SK-N-SH (cell line): ENCODE results near the gene SFXN1. TPM values are rescaled to one million over a fixed set of nuclear protein-coding genes. Genes with fewer than 3 reads are reported as not detected.

Experiments used
- CTCF ChIA-PET: fragments of 300-600, 350-600 bp; formaldehyde crosslinking; extraction: SDS; loops from one replicate; lab custom pipeline; 2021; lab: Yijun Ruan, JAX
- POLR2A ChIA-PET: fragments of 350-600 bp; sonication (Branson Sonifier 250); formaldehyde crosslinking; extraction: SDS; loops from one replicate; lab custom pipeline; 2020; ENCODE audit warnings: antibody characterized with exemption, inconsistent platforms; lab: Yijun Ruan, JAX
- DNase-seq: peaks from one replicate; pipeline ENCODE4 v3.0.0; 2012
- H2AFZ ChIP-seq: fragments of 200-600 bp; sonication (generic); 2 replicates; pipeline ENCODE4 v1.8.1; 2016; ENCODE audit warnings: antibody characterized with exemption, mild to moderate bottlenecking, low read depth
- H3F3A ChIP-seq: fragments of 200-600 bp; sonication (generic); replicated peaks from 2 replicates; pipeline ENCODE3; 2016; ENCODE audit warnings: antibody characterized with exemption, mild to moderate bottlenecking; ENCODE audit not compliant: insufficient read depth
- H3K27ac ChIP-seq, 2 experiments: fragments of 200-500 bp in 1 of 2; fragments of 200-600 bp in 1 of 2; sonication (Bioruptor generic) in 1 of 2; sonication (generic), shearing (Covaris generic) in 1 of 2; 2 replicates each; pipeline versions ENCODE4 v1.5.1 to v1.6.1; 2014 to 2016; ENCODE audit warnings: low read depth in 2 of 2, inconsistent platforms in 1 of 2, low read length in 1 of 2, mild to moderate bottlenecking in 1 of 2, mixed read lengths in 1 of 2
- H3K27me3 ChIP-seq: fragments of 200-600 bp; sonication (generic), shearing (Covaris generic); 2 replicates; pipeline ENCODE4 v1.6.1; 2016; ENCODE audit warnings: mixed run types; ENCODE audit not compliant: insufficient read depth
- H3K36me3 ChIP-seq, 2 experiments: fragments of 200-500 bp in 1 of 2; fragments of 200-600 bp in 1 of 2; sonication (Bioruptor generic) in 1 of 2; sonication (generic) in 1 of 2; replicated peaks in 1 of 2; 2 replicates each; pipeline versions ENCODE3 to v1.5.1; 2014 to 2016; ENCODE audit warnings: low read length in 1 of 2, mild to moderate bottlenecking in 1 of 2; ENCODE audit not compliant: insufficient read depth in 2 of 2, control insufficient read depth in 1 of 2
- H3K4me1 ChIP-seq, 2 experiments: fragments of 200-500 bp in 1 of 2; fragments of 200-600 bp in 1 of 2; sonication (Bioruptor generic) in 1 of 2; sonication (generic), shearing (Covaris generic) in 1 of 2; 2 replicates each; pipeline versions ENCODE4 v1.5.1 to v1.6.1; 2014 to 2016; ENCODE audit warnings: low read depth in 1 of 2, low read length in 1 of 2, mixed run types in 1 of 2; ENCODE audit not compliant: insufficient read depth in 2 of 2, control insufficient read depth in 1 of 2
- H3K4me2 ChIP-seq: fragments of 200-600 bp; sonication (generic), shearing (Covaris generic); 2 replicates; pipeline ENCODE4 v1.6.1; 2017; ENCODE audit warnings: mixed run types
- H3K4me3 ChIP-seq, 2 experiments: fragments of 200-500 bp in 1 of 2; fragments of 200-600 bp in 1 of 2; sonication (Bioruptor generic) in 1 of 2; sonication (generic), shearing (Covaris generic) in 1 of 2; 2 replicates each; pipeline versions ENCODE4 v1.5.1 to v1.8.1; 2014 to 2016; ENCODE audit warnings: low read depth in 2 of 2, inconsistent platforms in 1 of 2, low read length in 1 of 2, mild to moderate bottlenecking in 1 of 2, mixed read lengths in 1 of 2, moderate library complexity in 1 of 2
- H3K79me2 ChIP-seq: fragments of 200-600 bp; sonication (generic); 2 replicates; pipeline ENCODE4 v1.8.1; 2017; ENCODE audit warnings: mild to moderate bottlenecking; ENCODE audit not compliant: insufficient read depth
- H3K9ac ChIP-seq: fragments of 200-600 bp; sonication (generic); 2 replicates; pipeline ENCODE4 v1.6.1; 2017; ENCODE audit warnings: mixed run types
- H3K9me2 ChIP-seq: fragments of 200-600 bp; sonication (generic); 2 replicates; pipeline ENCODE4 v1.6.1; 2017; ENCODE audit warnings: mixed run types
- H3K9me3 ChIP-seq: fragments of 200-600 bp; sonication (generic); 2 replicates; pipeline ENCODE4 v1.6.1; 2017; ENCODE audit warnings: mixed run types, mild to moderate bottlenecking, moderate library complexity
- H4K20me1 ChIP-seq: fragments of 200-600 bp; sonication (generic); 2 replicates; pipeline ENCODE4 v1.6.1; 2017; ENCODE audit warnings: mild to moderate bottlenecking, mixed run types; ENCODE audit not compliant: insufficient read depth
- EP300 ChIP-seq, 2 experiments: IDR thresholded peaks; 2 replicates each; pipeline versions ENCODE4 v1.4.0 to v1.6.1; 2012; ENCODE audit warnings: borderline replicate concordance in 1 of 2, low read depth in 1 of 2, low read length in 1 of 2
- FOXJ3 ChIP-seq: sonication (generic); formaldehyde crosslinking; IDR thresholded peaks from 2 replicates; pipeline ENCODE4 v1.5.1; 2020; ENCODE audit warnings: mild to moderate bottlenecking, missing genetic modification reagents
- FOXM1 ChIP-seq: IDR thresholded peaks from 2 replicates; pipeline ENCODE4 v1.4.0; 2012; ENCODE audit warnings: low read depth, mild to moderate bottlenecking
- JUND ChIP-seq: IDR thresholded peaks from 2 replicates; pipeline ENCODE4 v1.4.0; 2012
- MAX ChIP-seq: IDR thresholded peaks from 2 replicates; pipeline ENCODE4 v1.4.0; 2012; ENCODE audit warnings: low read depth
- NFIC ChIP-seq: IDR thresholded peaks from 2 replicates; pipeline ENCODE4 v1.4.0; 2012; ENCODE audit warnings: borderline replicate concordance
- NRF1 ChIP-seq: IDR thresholded peaks from 2 replicates; pipeline ENCODE4 v1.6.1; 2012; ENCODE audit warnings: low read depth, mild to moderate bottlenecking, low read length
- RCOR1 ChIP-seq: fragments of 150-350 bp; IDR thresholded peaks from 2 replicates; pipeline ENCODE4 v1.6.1; 2017; ENCODE audit warnings: antibody characterized with exemption, low read length
- SIN3A ChIP-seq: IDR thresholded peaks from 2 replicates; pipeline ENCODE4 v1.6.1; 2012; ENCODE audit warnings: low read depth, mild to moderate bottlenecking, low read length, moderate library complexity, borderline replicate concordance
- USF2 ChIP-seq: fragments of 150-350 bp; IDR thresholded peaks from 2 replicates; pipeline ENCODE4 v1.6.1; 2017; ENCODE audit warnings: antibody characterized with exemption, low read length, low read depth, borderline replicate concordance
- ZBTB33 ChIP-seq: IDR thresholded peaks from 2 replicates; pipeline ENCODE4 v1.4.0; 2012; ENCODE audit warnings: low read depth, borderline replicate concordance
- WGBS: methylation state at CpG from one replicate; pipeline ENCODE4 v1.1.6; 2017; ENCODE audit warnings: low lambda C conversion rate; 5-methylcytosine and 5-hydroxymethylcytosine counted together
- polyA plus RNA-seq, 3 experiments: library from polyadenylated mRNA; depleted of rRNA; stranded (reverse); fragments of >200 nt; gene quantifications; 2 replicates each; pipeline ENCODE4 v1.2.3, GENCODE V29; 2012
- TF ChIP-seq, protein P1 (sequence below): IDR thresholded peaks from 2 replicates; pipeline ENCODE4 v1.6.1; 2012; ENCODE audit warnings: mild to moderate bottlenecking, low read depth, low read length, moderate library complexity

SFXN1 gene
- polyA plus RNA-seq, 1 of the 3 experiments (the other 2 are of a cell fraction) = 73.6 TPM

DNA sequence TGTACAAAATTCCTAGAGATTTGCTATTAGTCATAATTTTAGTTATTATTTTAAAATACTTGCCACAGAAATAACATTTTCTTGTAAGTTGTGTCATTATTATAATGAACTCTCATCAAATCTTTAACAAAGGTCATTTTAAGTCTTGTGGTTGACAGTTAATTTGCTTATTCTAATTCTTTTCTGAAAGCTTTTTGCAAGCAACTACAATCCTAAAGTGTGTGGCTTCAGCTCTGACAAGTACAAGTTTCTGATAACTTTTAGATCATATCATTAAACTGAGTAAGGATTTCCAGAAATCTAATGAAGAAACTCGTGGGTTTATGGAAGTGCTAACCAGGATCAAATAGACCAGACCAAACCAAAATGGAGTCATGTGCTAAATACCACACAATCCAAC, 86.4 kb downstream of the SFXN1 start:
- Histone ChIP-seq H3K9me3 (no peaks in the 10 kb centered on the region), H3K79me2 (no peaks in the 10 kb centered on the region), H2AFZ (no peak overlapping the region), H3K27me3 (no peaks in the 10 kb centered on the region), H3K4me2 (no peak overlapping the region), H3K27ac (no peak overlapping the region), H4K20me1 (no peaks in the 10 kb centered on the region), H3K36me3 (no peaks in the 10 kb centered on the region), H3K4me3 (no peak overlapping the region), H3K4me1 (no peaks in the 10 kb centered on the region), H3K9ac (no peak overlapping the region), H3K9me2 (no peaks in the 10 kb centered on the region), H3F3A (no peaks in the 10 kb centered on the region)
- POLR2A ChIA-PET = no interaction called here
- CTCF ChIA-PET = interaction anchor here (3.5 kb wide), 1 partner anchor 30 kb away, joined by 18 read pairs; no protein-coding TSS in a partner anchor
- DNase-seq = no peak
- TF ChIP-seq RCOR1 = no peak
- no peak for TF ChIP-seq MAX
- no peak for TF ChIP-seq EP300 (IDR thresholded peaks at IDR 0.05; ENCODE audit: borderline replicate concordance in 1 of 2, low read depth in 1 of 2, low read length in 1 of 2)
- TF ChIP-seq NRF1 = no peak
- no peak for TF ChIP-seq FOXM1
- no peak for TF ChIP-seq FOXJ3 (CRISPR knock-in tag)
- TF ChIP-seq, protein P1, sequence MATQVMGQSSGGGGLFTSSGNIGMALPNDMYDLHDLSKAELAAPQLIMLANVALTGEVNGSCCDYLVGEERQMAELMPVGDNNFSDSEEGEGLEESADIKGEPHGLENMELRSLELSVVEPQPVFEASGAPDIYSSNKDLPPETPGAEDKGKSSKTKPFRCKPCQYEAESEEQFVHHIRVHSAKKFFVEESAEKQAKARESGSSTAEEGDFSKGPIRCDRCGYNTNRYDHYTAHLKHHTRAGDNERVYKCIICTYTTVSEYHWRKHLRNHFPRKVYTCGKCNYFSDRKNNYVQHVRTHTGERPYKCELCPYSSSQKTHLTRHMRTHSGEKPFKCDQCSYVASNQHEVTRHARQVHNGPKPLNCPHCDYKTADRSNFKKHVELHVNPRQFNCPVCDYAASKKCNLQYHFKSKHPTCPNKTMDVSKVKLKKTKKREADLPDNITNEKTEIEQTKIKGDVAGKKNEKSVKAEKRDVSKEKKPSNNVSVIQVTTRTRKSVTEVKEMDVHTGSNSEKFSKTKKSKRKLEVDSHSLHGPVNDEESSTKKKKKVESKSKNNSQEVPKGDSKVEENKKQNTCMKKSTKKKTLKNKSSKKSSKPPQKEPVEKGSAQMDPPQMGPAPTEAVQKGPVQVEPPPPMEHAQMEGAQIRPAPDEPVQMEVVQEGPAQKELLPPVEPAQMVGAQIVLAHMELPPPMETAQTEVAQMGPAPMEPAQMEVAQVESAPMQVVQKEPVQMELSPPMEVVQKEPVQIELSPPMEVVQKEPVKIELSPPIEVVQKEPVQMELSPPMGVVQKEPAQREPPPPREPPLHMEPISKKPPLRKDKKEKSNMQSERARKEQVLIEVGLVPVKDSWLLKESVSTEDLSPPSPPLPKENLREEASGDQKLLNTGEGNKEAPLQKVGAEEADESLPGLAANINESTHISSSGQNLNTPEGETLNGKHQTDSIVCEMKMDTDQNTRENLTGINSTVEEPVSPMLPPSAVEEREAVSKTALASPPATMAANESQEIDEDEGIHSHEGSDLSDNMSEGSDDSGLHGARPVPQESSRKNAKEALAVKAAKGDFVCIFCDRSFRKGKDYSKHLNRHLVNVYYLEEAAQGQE = no peak
- TF ChIP-seq SIN3A = no peak
- TF ChIP-seq ZBTB33 = no peak
- 3% methylated on average over 1 of the region's 1 CpG for WGBS

- H3K36me3 ChIP-seq = no peaks in the 10 kb centered on the region
- no peak overlapping the region for H3K27ac ChIP-seq
- ChIA-PET CTCF (interaction anchor here (4.8 kb wide), 1 partner anchor 33 kb away, joined by 28 read pairs; no protein-coding TSS in a partner anchor), POLR2A (no interaction called here)
- no peak overlapping the region for H3K4me3 ChIP-seq
- no peaks in the 10 kb centered on the region for H3K4me1 ChIP-seq
- H3K9ac ChIP-seq = no peak overlapping the region
- H4K20me1 ChIP-seq = no peaks in the 10 kb centered on the region
- H2AFZ ChIP-seq = no peak overlapping the region
- H3K9me2 ChIP-seq = no peaks in the 10 kb centered on the region
- H3K79me2 ChIP-seq = no peaks in the 10 kb centered on the region
- H3F3A ChIP-seq = no peaks in the 10 kb centered on the region
- TF ChIP-seq JUND (no peak), USF2 (no peak), NRF1 (no peak), NFIC (no peak)
- DNase-seq = no peak
- H3K9me3 ChIP-seq = no peaks in the 10 kb centered on the region
- WGBS = 52% methylated on average over 2 of the region's 2 CpGs
- H3K27me3 ChIP-seq = no peaks in the 10 kb centered on the region
- no peak overlapping the region for H3K4me2 ChIP-seq
Measured at GRCh38 chr5:175566697-175567096, 88.3 kb downstream of the SFXN1 start.
